H1 (cell line): ENCODE data around the gene SLC20A1. TPM values are rescaled to one million over a fixed set of nuclear protein-coding genes. Genes with fewer than 3 reads are reported as not detected.

Experiments
- CTCF ChIA-PET: fragments of 300-600 bp; sonication (Branson Sonifier 250); formaldehyde crosslinking; loops from one replicate; lab custom pipeline; 2021; ENCODE audit not compliant: partially characterized antibody; lab: Charles Lee
- POLR2A ChIA-PET: fragments of 300-600 bp; sonication (Branson Sonifier 250); formaldehyde crosslinking; loops from one replicate; lab custom pipeline; 2021; ENCODE audit warnings: inconsistent platforms; ENCODE audit not compliant: partially characterized antibody; lab: Charles Lee
- DNase-seq, 2 experiments: peaks; one replicate each; pipeline versions ENCODE4 v3.0.0 to v3.0.0-alpha.2; 2010 to 2022; ENCODE audit warnings: low spot score in 2 of 2, low read depth in 1 of 2, mixed read lengths in 1 of 2
- FAIRE-seq: peaks from 2 replicates; lab custom pipeline; 2011; peaks lifted over from hg19 to GRCh38; lab: Jason Lieb, UNC
- H2AFZ ChIP-seq: 2 replicates; pipeline ENCODE4 v1.8.1; 2012; ENCODE audit warnings: low read length, inconsistent platforms
- H2AK5ac ChIP-seq: 2 replicates; pipeline ENCODE4 v1.6.1; 2013; ENCODE audit warnings: low read depth, low read length
- H2BK120ac ChIP-seq: replicated peaks from 2 replicates; pipeline ENCODE3; 2013; ENCODE audit warnings: low read depth, low read length, inconsistent platforms
- H2BK12ac ChIP-seq: 2 replicates; pipeline ENCODE4 v1.6.1; 2013; ENCODE audit warnings: low read depth, low read length
- H2BK15ac ChIP-seq: 2 replicates; pipeline ENCODE4 v1.6.1; 2013; ENCODE audit warnings: low read length
- H2BK20ac ChIP-seq: 2 replicates; pipeline ENCODE4 v1.6.1; 2013; ENCODE audit warnings: low read length
- H2BK5ac ChIP-seq: 2 replicates; pipeline ENCODE4 v1.6.1; 2013; ENCODE audit warnings: low read depth, low read length
- H3K14ac ChIP-seq: 2 replicates; pipeline ENCODE4 v1.6.1; 2013; ENCODE audit warnings: inconsistent platforms; ENCODE audit not compliant: insufficient read length
- H3K18ac ChIP-seq: 2 replicates; pipeline ENCODE4 v1.6.1; 2013; ENCODE audit warnings: low read length; ENCODE audit errors: extremely low read depth
- H3K23ac ChIP-seq: 2 replicates; pipeline ENCODE4 v1.6.1; 2013; ENCODE audit warnings: inconsistent platforms; ENCODE audit not compliant: insufficient read length
- H3K23me2 ChIP-seq: 2 replicates; pipeline ENCODE4 v1.6.1; 2013; ENCODE audit warnings: low read depth, low read length
- H3K27ac ChIP-seq: 2 replicates; pipeline ENCODE4 v1.6.1; 2011; ENCODE audit warnings: low read depth, low read length, inconsistent platforms
- H3K27me3 ChIP-seq, 4 experiments: replicated peaks in 1 of 4; 1 replicate in 1 of 4; 2 replicates in 3 of 4; pipeline versions ENCODE4 v1.6.1 to v1.8.1; 2011 to 2013; ENCODE audit warnings: low read length in 3 of 4, mild to moderate bottlenecking in 3 of 4, inconsistent platforms in 2 of 4, mixed read lengths in 2 of 4, moderate library complexity in 1 of 4; ENCODE audit not compliant: control insufficient read depth in 3 of 4, insufficient read depth in 3 of 4; ENCODE audit errors: extremely low read depth in 1 of 4
- H3K36me3 ChIP-seq, 4 experiments: 2 replicates each; pipeline versions ENCODE4 v1.6.1 to v1.8.1; 2011 to 2013; ENCODE audit warnings: mild to moderate bottlenecking in 4 of 4, low read length in 3 of 4, moderate library complexity in 2 of 4, control low read depth in 1 of 4, inconsistent platforms in 1 of 4; ENCODE audit not compliant: insufficient read depth in 4 of 4, control insufficient read depth in 2 of 4
- H3K4ac ChIP-seq: replicated peaks from 2 replicates; pipeline ENCODE3; 2013; ENCODE audit warnings: low read length, low read depth, mixed read lengths, inconsistent platforms; ENCODE audit not compliant: insufficient read length
- H3K4me1 ChIP-seq, 4 experiments: replicated peaks in 1 of 4; 1 replicate in 1 of 4; 2 replicates in 3 of 4; pipeline versions ENCODE4 v1.6.1 to v1.8.1; 2011 to 2013; ENCODE audit warnings: low read length in 3 of 4, inconsistent platforms in 2 of 4, mixed read lengths in 1 of 4; ENCODE audit not compliant: insufficient read depth in 4 of 4, control insufficient read depth in 3 of 4
- H3K4me2 ChIP-seq, 2 experiments: 2 replicates each; pipeline versions ENCODE4 v1.6.1 to v1.8.1; 2011 to 2013; ENCODE audit warnings: low read depth in 2 of 2, low read length in 2 of 2, control low read depth in 1 of 2, inconsistent platforms in 1 of 2, mild to moderate bottlenecking in 1 of 2; ENCODE audit not compliant: insufficient read depth in 1 of 2
- H3K4me3 ChIP-seq, 4 experiments: fragments of 200-600, 300-600 bp in 1 of 4; sonication (generic), shearing (Covaris generic), sonication (Bioruptor Twin) in 1 of 4; 2 replicates each; pipeline versions ENCODE4 v1.5.1 to v1.8.1; 2011 to 2016; ENCODE audit warnings: low read length in 4 of 4, low read depth in 3 of 4, control low read depth in 2 of 4, inconsistent platforms in 2 of 4, mild to moderate bottlenecking in 2 of 4, mixed read lengths in 1 of 4, moderate library complexity in 1 of 4; ENCODE audit not compliant: insufficient read depth in 2 of 4; ENCODE audit errors: extremely low read depth in 1 of 4
- H3K56ac ChIP-seq: replicated peaks from 2 replicates; pipeline ENCODE3; 2013; ENCODE audit warnings: low read depth, mild to moderate bottlenecking, mixed read lengths, low read length, inconsistent platforms; ENCODE audit not compliant: insufficient read length
- H3K79me1 ChIP-seq: 2 replicates; pipeline ENCODE4 v1.6.1; 2013; ENCODE audit warnings: low read depth, low read length, control low read depth
- H3K79me2 ChIP-seq, 2 experiments: 2 replicates each; pipeline versions ENCODE4 v1.6.1 to v1.8.1; 2012 to 2013; ENCODE audit warnings: low read length in 2 of 2, mild to moderate bottlenecking in 2 of 2, inconsistent platforms in 1 of 2; ENCODE audit not compliant: insufficient read depth in 2 of 2, control insufficient read depth in 1 of 2
- H3K9ac ChIP-seq, 4 experiments: replicated peaks in 1 of 4; 1 replicate in 1 of 4; 2 replicates in 3 of 4; pipeline versions ENCODE4 v1.6.1 to v1.8.1; 2011 to 2013; ENCODE audit warnings: low read depth in 3 of 4, low read length in 3 of 4, control low read depth in 2 of 4, mild to moderate bottlenecking in 2 of 4, moderate library complexity in 2 of 4, inconsistent platforms in 1 of 4; ENCODE audit errors: extremely low read depth in 1 of 4
- H3K9me3 ChIP-seq, 2 experiments: 2 replicates each; pipeline versions ENCODE4 v1.6.1 to v1.8.1; 2012 to 2013; ENCODE audit warnings: mild to moderate bottlenecking in 2 of 2, moderate library complexity in 2 of 2, control low read depth in 1 of 2, inconsistent platforms in 1 of 2, low read depth in 1 of 2, low read length in 1 of 2, mixed read lengths in 1 of 2; ENCODE audit not compliant: insufficient read depth in 2 of 2
- H4K20me1 ChIP-seq, 2 experiments: replicated peaks in 1 of 2; 2 replicates each; pipeline versions ENCODE3 to v1.8.1; 2011 to 2013; ENCODE audit warnings: inconsistent platforms in 2 of 2, low read length in 2 of 2, mild to moderate bottlenecking in 1 of 2; ENCODE audit not compliant: insufficient read depth in 2 of 2, control insufficient read depth in 1 of 2
- H4K5ac ChIP-seq: 2 replicates; pipeline ENCODE4 v1.6.1; 2013; ENCODE audit warnings: low read length, low read depth, mixed read lengths, inconsistent platforms; ENCODE audit not compliant: insufficient read length
- H4K8ac ChIP-seq: 2 replicates; pipeline ENCODE4 v1.8.0; 2013; ENCODE audit warnings: mild to moderate bottlenecking, moderate library complexity, low read length, inconsistent platforms; ENCODE audit not compliant: insufficient read depth; ENCODE audit errors: extremely low read depth
- H4K91ac ChIP-seq: replicated peaks from 2 replicates; pipeline ENCODE3; 2013; ENCODE audit warnings: low read length, mixed read lengths, inconsistent platforms; ENCODE audit not compliant: insufficient read length
- GABPA ChIP-seq: IDR thresholded peaks from 2 replicates; pipeline ENCODE4 v1.6.1; 2011; ENCODE audit warnings: mild to moderate bottlenecking, low read length, moderate library complexity, borderline replicate concordance; ENCODE audit not compliant: insufficient read depth
- KDM5A ChIP-seq: fragments of 200-600 bp; IDR thresholded peaks from 2 replicates; pipeline ENCODE4 v1.7.1; 2012; ENCODE audit warnings: mild to moderate bottlenecking, low read length, inconsistent platforms, mixed read lengths
- NANOG ChIP-seq: IDR thresholded peaks from 2 replicates; pipeline ENCODE4 v1.6.1; 2011; ENCODE audit warnings: low read length, low read depth, mild to moderate bottlenecking, inconsistent platforms; ENCODE audit not compliant: insufficient read depth, poor library complexity, severe bottlenecking
- NRF1 ChIP-seq: IDR thresholded peaks from 2 replicates; pipeline ENCODE4 v1.6.1; 2011; ENCODE audit warnings: mild to moderate bottlenecking, low read depth, low read length, improper control_type of control experiment
- RAD21 ChIP-seq, 2 experiments: IDR thresholded peaks in 1 of 2; conservative IDR thresholded peaks in 1 of 2; 2 replicates each; pipeline ENCODE4 v1.6.1; 2011; ENCODE audit warnings: low read depth in 2 of 2, low read length in 2 of 2, improper control_type of control experiment in 1 of 2, inconsistent platforms in 1 of 2, mild to moderate bottlenecking in 1 of 2, moderate library complexity in 1 of 2
- SIRT6 ChIP-seq: IDR thresholded peaks from one replicate; pipeline ENCODE4 v1.7.1; 2012; ENCODE audit warnings: low read length, inconsistent platforms
- SUZ12 ChIP-seq: fragments of 200-600 bp; sonication (generic); IDR thresholded peaks from 2 replicates; pipeline ENCODE4 v1.6.1; 2012; ENCODE audit warnings: mild to moderate bottlenecking, inconsistent platforms, low read length, moderate library complexity, mixed read lengths
- TCF12 ChIP-seq: IDR thresholded peaks from 2 replicates; pipeline ENCODE4 v1.6.1; 2011; ENCODE audit warnings: low read depth, mild to moderate bottlenecking, low read length
- ZNF274 ChIP-seq: IDR thresholded peaks from 2 replicates; pipeline ENCODE4 v1.7.0; 2012; ENCODE audit warnings: low read length, borderline replicate concordance; ENCODE audit errors: extremely low read depth
- WGBS, 2 experiments: shearing (Covaris generic) in 1 of 2; methylation state at CpG; one replicate each; pipeline versions ENCODE4 v1.1.6 to v1.1.7; 2013 to 2015; ENCODE audit warnings: low lambda C conversion rate in 2 of 2, mixed read lengths in 2 of 2, inconsistent platforms in 1 of 2, low coverage in 1 of 2, missing lambda C conversion rate in 1 of 2; ENCODE audit not compliant: insufficient replicate concordance in 2 of 2, insufficient coverage in 1 of 2, insufficient read length in 1 of 2; ENCODE audit errors: extremely low coverage in 1 of 2, missing lambda C conversion rate in 1 of 2; 5-methylcytosine and 5-hydroxymethylcytosine counted together
- polyA plus RNA-seq, 7 experiments: library from polyadenylated mRNA; depleted of rRNA in 3 of 7; stranded (reverse) in 5 of 7; unstranded in 2 of 7; fragments of >200 nt in 5 of 7; fragments of 200-250 nt in 2 of 7; gene quantifications; 1 replicate in 5 of 7; 2 replicates in 1 of 7; 4 replicates in 1 of 7; pipeline versions ENCODE4 v1.2.1 to v1.2.3, GENCODE V29; 2011 to 2013; ENCODE audit warnings: missing spikeins in 2 of 7, mixed read lengths in 2 of 7
- total RNA-seq: library from RNA; stranded (reverse); fragmentation: NEBNext Ultra II Directional; extraction: Animal tissue kit (Norgen Biotek cat#: 25700); gene quantifications from 2 replicates; pipeline ENCODE4 v1.2.1, GENCODE V29; 2021

The SLC20A1 gene
- total and polyA plus RNA-seq, 2 of the 8 experiments (the other 6 are each of a cell fraction or from before 2014, with no cell fraction given), result 42.6 to 105 TPM

GRCh38 chr2:112639936-112640335 is 5.8 kb upstream of the SLC20A1 start:
- Histone ChIP-seq H3K4me1 (peaks cover 2 to 4% (median 3%) of the 10 kb centered on the region in 4 experiments; a peak in 4 of 7 replicates), H3K14ac (no peak overlapping the region), H2AK5ac (no peak overlapping the region), H4K5ac (no peak overlapping the region), H4K91ac (no peak overlapping the region), H2BK5ac (no peak overlapping the region), H2BK120ac (no peak overlapping the region), H2BK12ac (no peak overlapping the region), H3K56ac (no peak overlapping the region), H3K27me3 (peaks cover 0 to 5% (median 0%) of the 10 kb centered on the region in 4 experiments; a peak in 3 of 7 replicates), H3K23me2 (peaks cover 4% of the 10 kb centered on the region), H4K8ac (no peak overlapping the region), H3K4me2 (no peak overlapping the region), H3K4me3 (no peak overlapping the region), H3K9me3 (no peaks in the 10 kb centered on the region), H3K4ac (no peak overlapping the region), H2BK20ac (no peak overlapping the region), H3K36me3 (no peaks in the 10 kb centered on the region), H3K9ac (no peak overlapping the region), H3K18ac (no peak overlapping the region), H3K23ac (no peak overlapping the region), H3K79me1 (no peaks in the 10 kb centered on the region; the same call in 1 of the 2 replicates), H2AFZ (no peak overlapping the region), H3K79me2 (no peaks in the 10 kb centered on the region), H3K27ac (no peak overlapping the region), H2BK15ac (no peak overlapping the region), H4K20me1 (no peaks in the 10 kb centered on the region)
- DNase-seq, result no peak
- 81% methylated on average over 3 of the region's 3 CpGs; no CpG with 5 or more reads in 1 of the 2 experiments for whole genome bisulfite sequencing, 2 experiments
- ChIA-PET POLR2A (no interaction called here), CTCF (interaction anchor here (1.3 kb wide), 1 partner anchor 40 kb away, joined by 3 read pairs; no protein-coding TSS in a partner anchor)
- FAIRE-seq, result no peak
- no peak for TF ChIP-seq ZNF274
- no peak for TF ChIP-seq NANOG
- TF ChIP-seq NRF1, result no peak
- no peak for TF ChIP-seq KDM5A
- TF ChIP-seq SIRT6, result no peak
- no peak for TF ChIP-seq SUZ12
- no peak for TF ChIP-seq RAD21 (IDR thresholded peaks at IDR 0.05 in 1 of 2, conservative IDR thresholded peaks at IDR 0.05 in 1 of 2; ENCODE audit: low read depth in 2 of 2, low read length in 2 of 2)
- no peak for TF ChIP-seq TCF12
- TF ChIP-seq GABPA, result no peak
